CD4-positive, alpha-beta T cell treated with Interleukin-21 for 1 hour (primary cell): ENCODE data around the gene NTN1.

Source experiments
- DNase-seq: peaks from one replicate; pipeline ENCODE4 v3.0.0-alpha.2; 2020

Gene NTN1

GRCh38 chr17:9038380-9038779, 17.1 kb downstream of the NTN1 start:
- DNase-seq: no peak

- DNase-seq: no peak
Observed at GRCh38 chr17:9044772-9045463, 23.6 kb downstream of the NTN1 start.

- no peak for DNase-seq
Observed at GRCh38 chr17:9050801-9051401, 29.6 kb downstream of the NTN1 start.

- DNase-seq: no peak
Observed at GRCh38 chr17:9051561-9051960, 30.3 kb downstream of the NTN1 start.

- DNase-seq: no peak
Observed at GRCh38 chr17:9052921-9053320, 31.6 kb downstream of the NTN1 start.

- no peak for DNase-seq
Observed at GRCh38 chr17:9053406-9053805, 32.1 kb downstream of the NTN1 start.

- no peak for DNase-seq
Observed at GRCh38 chr17:9054126-9054975, 33.0 kb downstream of the NTN1 start.

- DNase-seq: no peak
Observed at GRCh38 chr17:9055281-9055680, 34.0 kb downstream of the NTN1 start.

- no peak for DNase-seq
Observed at GRCh38 chr17:9056566-9056965, 35.3 kb downstream of the NTN1 start.

GRCh38 chr17:9057310-9057709, 36.0 kb downstream of the NTN1 start:
- DNase-seq: no peak

- DNase-seq: no peak
Observed at GRCh38 chr17:9062399-9062902, 41.1 kb downstream of the NTN1 start.

GRCh38 chr17:9064311-9064834, 43.1 kb downstream of the NTN1 start:
- no peak for DNase-seq

- DNase-seq: no peak
Observed at GRCh38 chr17:9071016-9071415, 49.7 kb downstream of the NTN1 start.

GRCh38 chr17:9071811-9072498, 50.6 kb downstream of the NTN1 start:
- no peak for DNase-seq

GRCh38 chr17:9072696-9073339, 51.5 kb downstream of the NTN1 start:
- DNase-seq: no peak

- DNase-seq: no peak
Observed at GRCh38 chr17:9074131-9074530, 52.8 kb downstream of the NTN1 start.

- peak; percentile 4 for DNase-seq
Observed at GRCh38 chr17:9079461-9080103, 58.3 kb downstream of the NTN1 start.

GRCh38 chr17:9080296-9080914, 59.1 kb downstream of the NTN1 start:
- no peak for DNase-seq

GRCh38 chr17:9080983-9081382, 59.7 kb downstream of the NTN1 start:
- no peak for DNase-seq

- DNase-seq: no peak
Observed at GRCh38 chr17:9086577-9086976, 65.3 kb downstream of the NTN1 start.

GRCh38 chr17:9087921-9088320, 66.6 kb downstream of the NTN1 start:
- no peak for DNase-seq
